Nephron (organoid): ENCODE measurements around the gene ABHD11.
A peak's percentile ranks its signal among the peaks of the same experiment; 100 is the strongest.
"Not testable (repeated sequence)": the region's sequence is repeated elsewhere in the genome, so short reads cannot be mapped to it uniquely, and the experiment has no call there.

Source experiments
- H3K27ac Mint-ChIP-seq, 3 experiments: 2 replicates each; pipeline ENCODE4 v1.8.0; 2020; ENCODE audit warnings: mixed read lengths in 3 of 3, mild to moderate bottlenecking in 2 of 3, moderate library complexity in 1 of 3
- H3K27me3 Mint-ChIP-seq: 2 replicates; pipeline ENCODE4 v1.8.0; 2021; ENCODE audit warnings: low read depth, mild to moderate bottlenecking, moderate library complexity, mixed read lengths
- H3K36me3 Mint-ChIP-seq: 2 replicates; pipeline ENCODE4 v1.8.0; 2020; ENCODE audit warnings: low read depth, mixed read lengths
- H3K4me1 Mint-ChIP-seq: 2 replicates; pipeline ENCODE4 v1.8.0; 2020; ENCODE audit warnings: mixed read lengths
- H3K4me3 Mint-ChIP-seq, 3 experiments: 2 replicates each; pipeline ENCODE4 v1.8.0; 2020; ENCODE audit warnings: mild to moderate bottlenecking in 3 of 3, mixed read lengths in 3 of 3, moderate library complexity in 2 of 3
- H3K9me3 Mint-ChIP-seq: 2 replicates; pipeline ENCODE4 v1.8.0; 2020; ENCODE audit warnings: mixed read lengths
- CTCF ChIP-seq, 3 experiments: fragments of 200-600 bp; sonication (generic); IDR thresholded peaks; one replicate each; pipeline ENCODE4 v1.5.0; 2021; ENCODE audit warnings: antibody characterized with exemption in 3 of 3; ENCODE audit not compliant: unreplicated experiment in 3 of 3

The ABHD11 gene

GRCh38 chr7:73727952-73728351, 10.7 kb downstream of the ABHD11 start:
- no peaks in the 10 kb centered on the region for H3K4me1 Mint-ChIP-seq
- H3K27me3 Mint-ChIP-seq: no peaks in the 10 kb centered on the region
- no peak overlapping the region for H3K4me3 Mint-ChIP-seq
- H3K9me3 Mint-ChIP-seq: no peaks in the 10 kb centered on the region
- no peak overlapping the region for H3K27ac Mint-ChIP-seq
- H3K36me3 Mint-ChIP-seq: no peaks in the 10 kb centered on the region
- TF ChIP-seq CTCF (IDR thresholded peaks at IDR 0.05; ENCODE audit: unreplicated experiment in 3 of 3): no peak

GRCh38 chr7:73726083-73726466, 12.5 kb downstream of the ABHD11 start:
- Mint-ChIP-seq H3K36me3 (no peaks in the 10 kb centered on the region), H3K4me1 (peaks cover 7% of the 10 kb centered on the region), H3K27ac (no peak overlapping the region), H3K4me3 (no peak overlapping the region), H3K27me3 (no peaks in the 10 kb centered on the region), H3K9me3 (no peaks in the 10 kb centered on the region)
- no peak for TF ChIP-seq CTCF (IDR thresholded peaks at IDR 0.05; ENCODE audit: unreplicated experiment in 3 of 3)

GRCh38 chr7:73723813-73724212, 14.8 kb downstream of the ABHD11 start:
- H3K4me3 Mint-ChIP-seq: no peak overlapping the region
- TF ChIP-seq CTCF (IDR thresholded peaks at IDR 0.05; ENCODE audit: unreplicated experiment in 3 of 3): no peak
- peaks cover 4% of the 10 kb centered on the region for H3K27me3 Mint-ChIP-seq
- peaks cover 14% of the 10 kb centered on the region for H3K4me1 Mint-ChIP-seq
- no peaks in the 10 kb centered on the region for H3K36me3 Mint-ChIP-seq
- H3K9me3 Mint-ChIP-seq: no peaks in the 10 kb centered on the region
- no peak overlapping the region for H3K27ac Mint-ChIP-seq

- Mint-ChIP-seq H3K27ac (no peak overlapping the region), H3K4me1 (peaks cover 18% of the 10 kb centered on the region), H3K36me3 (no peaks in the 10 kb centered on the region), H3K9me3 (no peaks in the 10 kb centered on the region), H3K27me3 (peaks cover 4% of the 10 kb centered on the region), H3K4me3 (no peak overlapping the region)
- no peak for TF ChIP-seq CTCF (IDR thresholded peaks at IDR 0.05; ENCODE audit: unreplicated experiment in 3 of 3)
These were observed 15.8 kb downstream of the ABHD11 start for GRCh38 chr7:73722785-73723184.

- Mint-ChIP-seq H3K4me1 (peaks cover 22% of the 10 kb centered on the region), H3K4me3 (peak overlapping the region; percentile 15 to 94 (median 36))
- not testable (repeated sequence) for H3K36me3 Mint-ChIP-seq, H3K27me3 Mint-ChIP-seq, H3K9me3 Mint-ChIP-seq, H3K27ac Mint-ChIP-seq
These were observed 16.4 kb downstream of the ABHD11 start for GRCh38 chr7:73722182-73722581.

- Mint-ChIP-seq H3K27ac (peak overlapping the region; percentile 79 to 96 (median 89)), H3K4me1 (peaks cover 28% of the 10 kb centered on the region), H3K36me3 (no peaks in the 10 kb centered on the region), H3K9me3 (no peaks in the 10 kb centered on the region), H3K27me3 (peaks cover 4% of the 10 kb centered on the region), H3K4me3 (peak overlapping the region; percentile 89 to 94 (median 91))
- no peak for TF ChIP-seq CTCF (IDR thresholded peaks at IDR 0.05; ENCODE audit: unreplicated experiment in 3 of 3)
These were observed 17.2 kb downstream of the ABHD11 start for GRCh38 chr7:73721377-73721817.

GRCh38 chr7:73720443-73720842, 18.2 kb downstream of the ABHD11 start:
- not testable (repeated sequence) for H3K9me3 Mint-ChIP-seq, H3K27me3 Mint-ChIP-seq, H3K36me3 Mint-ChIP-seq
- H3K4me3 Mint-ChIP-seq: peak overlapping the region; percentile 89 to 94 (median 89)
- H3K4me1 Mint-ChIP-seq: peaks cover 38% of the 10 kb centered on the region
- H3K27ac Mint-ChIP-seq: peak overlapping the region in 1 of 3 experiments; percentile 23
